Prostate gland (tissue), 2 donors: ENCODE data around the gene KRTAP10-2.

Experiments used
- CTCF ChIP-seq, 4 experiments: fragments of 200-600 bp in 2 of 4; fragments of 450-650 bp in 2 of 4; sonication (generic) in 2 of 4; IDR thresholded peaks; 1 replicate in 3 of 4; 2 replicates in 1 of 4; pipeline ENCODE4 v1.5.1; 2016 to 2019; ENCODE audit warnings: antibody characterized with exemption in 4 of 4, mild to moderate bottlenecking in 2 of 4, moderate library complexity in 2 of 4
- POLR2A ChIP-seq: fragments of 450-650 bp; IDR thresholded peaks from one replicate; pipeline ENCODE4 v1.6.1; 2016; ENCODE audit warnings: antibody characterized with exemption, mild to moderate bottlenecking

- TF ChIP-seq CTCF (IDR thresholded peaks at IDR 0.05) = no peak
- TF ChIP-seq POLR2A = no peak
Observed at GRCh38 chr21:44527156-44527982, 23.9 kb downstream of the KRTAP10-2 start.
